Parathyroid adenoma (tissue), 2 donors: ENCODE measurements around the gene AFF4.

Source experiments
- H2AFZ ChIP-seq: fragments of 300-600 bp; sonication (generic); one replicate; pipeline ENCODE4 v1.7.0; 2017; ENCODE audit warnings: antibody characterized with exemption, mild to moderate bottlenecking
- H3K27ac ChIP-seq: fragments of 300-600 bp; sonication (generic); one replicate; pipeline ENCODE4 v1.7.0; 2017
- H3K27me3 ChIP-seq: fragments of 300-600 bp; sonication (generic); one replicate; pipeline ENCODE4 v1.7.0; 2017; ENCODE audit warnings: low read length; ENCODE audit not compliant: control insufficient read depth, insufficient read depth
- H3K36me3 ChIP-seq: fragments of 300-600 bp; sonication (generic); one replicate; pipeline ENCODE4 v1.7.0; 2017; ENCODE audit warnings: low read length; ENCODE audit not compliant: control insufficient read depth, insufficient read depth
- H3K4me1 ChIP-seq: fragments of 300-600 bp; sonication (generic); one replicate; pipeline ENCODE4 v1.7.0; 2017; ENCODE audit warnings: control low read depth
- H3K4me2 ChIP-seq: fragments of 300-600 bp; sonication (generic); one replicate; pipeline ENCODE4 v1.7.0; 2017; ENCODE audit warnings: low read length
- H3K4me3 ChIP-seq: fragments of 300-600 bp; sonication (generic); one replicate; pipeline ENCODE4 v1.7.0; 2017; ENCODE audit warnings: low read depth, low read length
- H3K79me2 ChIP-seq: fragments of 300-600 bp; sonication (generic); one replicate; pipeline ENCODE4 v1.7.0; 2017; ENCODE audit warnings: control low read depth
- H3K9ac ChIP-seq: fragments of 300-600 bp; sonication (generic); one replicate; pipeline ENCODE4 v1.7.0; 2017; ENCODE audit warnings: mild to moderate bottlenecking
- H3K9me3 ChIP-seq: fragments of 300-600 bp; sonication (generic); one replicate; pipeline ENCODE4 v1.7.0; 2017; ENCODE audit warnings: low read length; ENCODE audit not compliant: control insufficient read depth
- CTCF ChIP-seq: fragments of 300-600 bp; sonication (generic); IDR thresholded peaks from one replicate; pipeline ENCODE4 v1.7.0; 2017; ENCODE audit warnings: antibody characterized with exemption, mild to moderate bottlenecking
- donor health status: primary hyperparathyroidism.

The AFF4 gene

GRCh38 chr5:132830436-132831094, 132.9 kb downstream of the AFF4 start, which contains the start of gene SHROOM1:
TSS of gene SHROOM1 (minus strand) at chr5:132830647. CDS start at chr5:132826140, 4,507 bp downstream.
- H3K4me2 ChIP-seq: peak within 1 kb of the TSS; percentile 92
- no peaks in the 10 kb centered on the region for H3K36me3 ChIP-seq
- peak within 1 kb of the TSS; percentile 63 for H3K4me3 ChIP-seq
- H2AFZ ChIP-seq: peak within 1 kb of the TSS; percentile 97
- peak within 1 kb of the TSS; percentile 80 for H3K27ac ChIP-seq
- no peaks in the 10 kb centered on the region for H3K27me3 ChIP-seq
- H3K9me3 ChIP-seq: no peaks in the 10 kb centered on the region
- no peaks in the 10 kb centered on the region for H3K79me2 ChIP-seq
- peak within 1 kb of the TSS; percentile 91 for H3K9ac ChIP-seq
- peaks cover 7% of the 10 kb centered on the region for H3K4me1 ChIP-seq
- TF ChIP-seq CTCF: no peak

GRCh38 chr5:132829742-132830435, 133.5 kb downstream of the AFF4 start:
- no peaks in the 10 kb centered on the region for H3K27me3 ChIP-seq
- TF ChIP-seq CTCF: peak; percentile 92
- H3K4me1 ChIP-seq: peaks cover 7% of the 10 kb centered on the region
- peak overlapping the region; percentile 92 for H3K4me2 ChIP-seq
- H3K36me3 ChIP-seq: no peaks in the 10 kb centered on the region
- H3K9ac ChIP-seq: peak overlapping the region; percentile 91
- H2AFZ ChIP-seq: peak overlapping the region; percentile 97
- H3K4me3 ChIP-seq: peak overlapping the region; percentile 63
- no peaks in the 10 kb centered on the region for H3K9me3 ChIP-seq
- H3K27ac ChIP-seq: peak overlapping the region; percentile 80
- no peaks in the 10 kb centered on the region for H3K79me2 ChIP-seq

GRCh38 chr5:132828846-132829494, 134.5 kb downstream of the AFF4 start:
- TF ChIP-seq CTCF: no peak
- Histone ChIP-seq H3K4me2 (peak overlapping the region; percentile 92), H3K9ac (no peak overlapping the region), H3K9me3 (no peaks in the 10 kb centered on the region), H3K27ac (no peak overlapping the region), H3K36me3 (no peaks in the 10 kb centered on the region), H3K27me3 (no peaks in the 10 kb centered on the region), H3K4me3 (peak overlapping the region; percentile 63), H3K4me1 (peaks cover 7% of the 10 kb centered on the region), H2AFZ (peak overlapping the region; percentile 97), H3K79me2 (no peaks in the 10 kb centered on the region)

- Histone ChIP-seq H3K4me1 (peaks cover 7% of the 10 kb centered on the region), H2AFZ (no peak overlapping the region), H3K79me2 (no peaks in the 10 kb centered on the region), H3K27me3 (no peaks in the 10 kb centered on the region), H3K4me3 (no peak overlapping the region), H3K27ac (no peak overlapping the region), H3K36me3 (no peaks in the 10 kb centered on the region), H3K9ac (no peak overlapping the region), H3K9me3 (no peaks in the 10 kb centered on the region), H3K4me2 (no peak overlapping the region)
- TF ChIP-seq CTCF: no peak
Observed at GRCh38 chr5:132827943-132828673, 135.3 kb downstream of the AFF4 start.
